GM12891 (cell line): ENCODE data around the gene FHIT.

Source experiments
- PAX5 ChIP-seq: IDR thresholded peaks from 2 replicates; pipeline ENCODE4 v1.6.1; 2011; ENCODE audit warnings: low read length, moderate library complexity, mild to moderate bottlenecking; ENCODE audit not compliant: insufficient read depth, severe bottlenecking
- POLR2A ChIP-seq: IDR thresholded peaks from 2 replicates; pipeline ENCODE4 v1.6.1; 2011; ENCODE audit warnings: low read depth, low read length, control low read depth
- POLR2AphosphoS5 ChIP-seq: IDR thresholded peaks from 2 replicates; pipeline ENCODE4 v1.6.1; 2011; ENCODE audit warnings: low read depth, low read length, control low read depth
- TAF1 ChIP-seq: IDR thresholded peaks from 2 replicates; pipeline ENCODE4 v1.6.1; 2011; ENCODE audit warnings: low read depth, low read length, control low read depth

GRCh38 chr3:59710554-59710953, 1540.7 kb downstream of the FHIT start:
- no peak for TF ChIP-seq POLR2AphosphoS5
- TF ChIP-seq POLR2A, result no peak
- TF ChIP-seq PAX5, result no peak
- TF ChIP-seq TAF1, result no peak
